G401.6 (cell line): ENCODE measurements around the gene SAP130.
"Not testable (repeated sequence)": the region's sequence is repeated elsewhere in the genome, so short reads cannot be mapped to it uniquely, and the experiment has no call there.

Experiments
- FAIRE-seq: peaks from 2 replicates; lab custom pipeline; 2012; peaks lifted over from hg19 to GRCh38; lab: Jason Lieb, UNC

Gene SAP130

DNA sequence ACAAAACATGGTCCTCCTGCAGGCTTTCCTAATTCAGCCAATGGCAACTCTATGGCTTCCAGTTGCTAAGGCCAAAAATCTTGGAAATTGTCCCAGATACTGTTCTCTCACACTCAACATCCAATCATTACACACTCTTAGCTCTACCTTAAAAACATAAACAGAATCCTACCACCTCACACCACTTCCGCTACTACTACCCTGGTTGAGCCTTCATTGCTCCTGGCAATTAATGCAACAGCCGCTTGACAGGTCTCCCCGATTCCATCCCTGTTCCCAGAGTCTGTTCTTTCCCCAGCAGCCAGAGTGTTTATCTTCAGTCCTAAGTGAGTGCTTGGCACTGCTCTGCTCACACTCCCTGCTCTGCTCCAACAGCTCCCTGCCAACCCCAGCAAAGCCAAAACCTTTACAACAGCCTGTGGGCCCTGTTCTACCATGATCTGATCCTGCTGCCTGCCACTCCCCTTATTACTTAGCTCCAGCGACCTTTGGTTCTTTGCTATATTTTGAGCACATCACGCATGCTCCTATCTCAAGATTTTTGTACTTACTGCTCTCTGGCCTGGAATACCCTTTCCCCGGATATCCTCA lies 74.6 kb downstream of the SAP130 start:
- FAIRE-seq = no peak

DNA sequence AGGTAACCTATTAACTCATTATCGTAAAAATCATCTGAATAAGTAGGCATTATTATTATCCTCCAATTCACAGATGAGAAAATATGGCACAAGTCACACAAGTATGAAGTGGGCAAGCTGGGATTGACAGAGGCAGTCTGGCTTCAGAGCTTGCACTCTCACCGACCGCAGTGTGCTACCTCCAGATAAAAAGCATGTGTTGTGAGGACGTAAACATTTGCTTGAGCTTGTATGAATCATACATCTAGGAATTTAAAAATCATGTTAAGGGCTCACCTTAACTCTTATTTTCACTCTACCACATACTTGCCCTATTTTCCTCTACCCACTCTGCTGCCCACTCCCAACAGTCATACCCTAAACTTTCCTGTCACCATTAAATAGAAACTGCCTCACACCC lies 76.8 kb downstream of the SAP130 start:
- no peak for FAIRE-seq

DNA sequence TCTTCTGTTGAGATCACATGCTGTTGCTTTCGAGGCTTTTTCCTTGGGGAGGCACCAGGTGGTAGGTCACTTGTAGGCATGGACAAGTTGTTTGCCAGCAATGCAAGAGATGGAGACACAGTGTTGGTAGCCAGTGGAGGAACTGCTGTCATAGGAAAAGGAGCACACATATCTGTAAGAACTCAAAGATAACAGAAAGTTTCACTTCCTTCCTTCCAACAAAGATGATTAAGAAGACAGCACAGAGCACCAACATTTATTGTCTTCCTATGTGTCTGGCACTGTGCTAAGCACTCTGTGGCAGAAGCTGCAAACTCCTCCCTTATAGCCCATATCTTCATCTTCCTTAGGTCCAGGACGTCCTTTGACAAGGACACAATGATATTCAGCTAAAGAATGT lies 77.6 kb downstream of the SAP130 start:
- FAIRE-seq = no peak

DNA sequence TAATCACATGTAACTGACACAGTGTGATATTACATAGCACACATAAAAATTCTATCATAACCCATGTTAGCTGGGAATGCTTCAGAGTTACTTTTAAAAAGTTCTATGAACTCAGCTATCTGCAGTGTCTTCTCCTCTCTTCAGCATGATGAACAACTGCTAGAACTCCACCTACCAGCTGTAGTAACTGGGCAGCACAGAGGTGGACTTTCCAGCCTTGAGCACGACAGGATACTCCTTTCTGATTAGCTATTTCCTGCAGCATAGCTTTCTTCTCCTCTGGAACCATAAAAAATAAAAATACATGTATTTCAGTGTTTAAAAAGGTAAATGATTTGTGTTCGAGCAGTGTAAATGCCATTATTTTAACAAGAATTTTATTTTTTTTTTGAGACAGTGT lies 82.6 kb downstream of the SAP130 start:
- FAIRE-seq = no peak

DNA sequence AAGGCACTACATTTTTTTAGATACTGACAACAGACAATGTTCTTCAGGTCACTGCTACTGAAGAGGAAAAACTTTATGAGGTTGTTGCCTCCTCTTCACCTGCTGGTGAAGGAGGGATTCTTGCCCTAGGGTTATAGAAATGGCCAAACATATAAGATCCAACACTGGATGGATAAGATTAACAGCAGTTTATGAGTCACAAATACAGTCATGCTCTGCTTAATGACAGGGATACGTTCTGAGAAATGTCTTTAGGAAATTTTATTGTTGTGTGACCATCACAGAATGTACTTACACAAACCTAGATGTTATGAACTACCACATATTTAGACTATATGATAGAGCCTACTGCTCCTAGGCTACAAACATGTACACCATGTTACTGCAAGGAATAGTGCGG lies 84.7 kb downstream of the SAP130 start:
- no peak for FAIRE-seq

DNA sequence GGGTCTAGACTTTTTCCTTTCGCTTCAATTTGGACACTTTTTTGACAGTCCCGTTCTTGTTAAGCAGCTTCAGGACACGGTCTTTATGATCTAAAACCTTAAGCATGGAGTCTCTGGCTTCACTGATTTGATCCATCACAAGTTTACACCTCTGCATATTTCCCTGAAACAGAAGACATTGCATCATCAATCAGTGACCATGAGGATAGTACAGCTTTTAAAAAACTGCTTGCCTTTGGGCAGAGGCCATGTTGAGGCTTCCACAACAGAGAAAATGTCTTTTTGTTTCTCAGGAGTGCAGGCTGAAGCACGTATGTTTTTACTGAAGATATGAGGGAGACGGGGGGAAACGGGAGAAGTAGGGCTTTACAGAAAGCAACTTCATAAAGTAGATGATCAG lies 85.9 kb downstream of the SAP130 start:
- no peak for FAIRE-seq

DNA sequence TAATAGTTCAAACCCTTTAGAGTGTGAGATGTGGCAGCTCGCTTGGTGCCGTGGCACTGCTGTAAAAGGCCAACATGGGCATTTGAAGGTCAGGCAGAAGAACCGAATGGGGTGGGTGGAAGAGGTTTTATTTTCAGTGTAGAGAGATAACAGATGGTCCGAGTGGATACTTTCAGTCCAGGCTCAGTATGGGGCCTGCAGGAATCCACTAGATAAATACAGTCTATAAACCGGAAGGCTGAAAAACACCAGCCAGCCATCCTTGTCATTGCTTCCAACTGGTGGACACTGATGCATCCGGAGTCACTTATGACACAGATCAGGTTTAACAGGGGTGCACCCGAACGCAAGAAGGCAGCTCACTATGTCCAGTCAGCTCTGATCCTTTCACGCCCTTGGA lies 86.4 kb downstream of the SAP130 start:
- FAIRE-seq = no peak

DNA sequence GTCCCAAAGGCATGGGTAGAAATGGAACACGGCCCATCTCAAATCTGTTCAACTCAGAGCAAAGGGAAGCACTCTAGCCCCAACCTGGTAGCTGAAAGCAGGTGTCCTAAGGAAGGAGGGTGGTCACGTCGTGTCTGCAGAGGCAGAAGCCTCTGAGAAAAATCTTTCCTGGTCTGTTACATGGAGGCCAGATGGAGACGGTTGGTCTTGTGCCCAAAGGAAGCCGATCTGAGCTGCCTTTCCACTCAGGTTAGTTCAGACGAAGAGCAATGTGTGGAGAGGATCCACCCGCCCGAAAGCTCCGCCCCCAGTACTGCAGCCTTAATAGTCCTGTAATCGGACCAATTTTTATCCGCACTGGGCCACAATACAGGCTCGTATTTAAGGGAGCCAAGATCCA lies 87.2 kb downstream of the SAP130 start:
- FAIRE-seq = no peak

DNA sequence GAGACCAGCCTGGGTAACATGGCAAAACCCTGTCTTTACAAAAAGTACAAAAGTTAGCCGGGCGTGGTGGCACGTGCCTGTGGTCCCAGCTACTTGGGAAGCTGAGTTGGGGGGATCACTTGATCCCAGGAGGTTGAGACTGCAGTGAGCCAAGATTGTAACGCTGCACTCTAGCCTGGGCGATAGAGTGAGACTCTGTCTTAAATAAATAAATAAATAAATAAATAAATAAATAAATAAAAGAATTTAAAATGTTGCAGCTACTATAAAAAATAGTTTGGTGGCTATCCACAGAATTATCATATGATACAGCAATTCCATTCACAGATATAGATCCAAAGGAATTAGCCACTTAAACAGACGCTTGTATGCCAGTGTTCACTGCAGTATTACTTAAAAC lies 92.5 kb downstream of the SAP130 start:
- FAIRE-seq = no peak

DNA sequence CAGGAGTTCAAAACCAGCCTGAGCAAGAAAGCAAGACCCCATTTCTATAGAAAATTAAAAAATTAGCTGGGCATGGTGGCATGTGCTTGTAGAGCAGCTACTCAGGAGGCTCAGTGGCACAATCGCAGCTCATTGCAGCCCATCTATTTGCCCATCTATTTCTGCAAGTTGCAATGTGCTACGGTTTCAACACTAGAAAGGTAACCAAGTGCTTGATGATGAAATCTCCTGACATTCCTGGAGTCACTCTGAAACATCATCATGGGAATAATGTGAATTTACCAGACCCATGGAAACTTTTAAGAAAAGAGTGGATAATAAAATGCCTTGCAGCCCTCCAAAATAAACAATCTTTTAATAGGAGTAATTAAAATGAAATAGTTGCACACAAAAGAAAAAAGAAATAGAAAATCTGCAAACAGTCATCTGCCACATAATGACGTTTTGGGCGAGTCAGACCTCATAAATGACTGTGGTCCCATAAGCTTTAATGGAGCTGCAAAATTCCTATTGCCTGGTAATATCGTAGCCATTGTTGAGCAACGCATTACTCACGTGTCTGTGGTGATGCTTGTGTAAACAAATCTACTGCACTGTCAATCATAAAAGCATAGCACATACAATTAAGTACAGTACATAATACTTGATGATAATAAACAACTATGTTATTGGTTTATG lies 95.5 kb downstream of the SAP130 start:
- no peak for FAIRE-seq

DNA sequence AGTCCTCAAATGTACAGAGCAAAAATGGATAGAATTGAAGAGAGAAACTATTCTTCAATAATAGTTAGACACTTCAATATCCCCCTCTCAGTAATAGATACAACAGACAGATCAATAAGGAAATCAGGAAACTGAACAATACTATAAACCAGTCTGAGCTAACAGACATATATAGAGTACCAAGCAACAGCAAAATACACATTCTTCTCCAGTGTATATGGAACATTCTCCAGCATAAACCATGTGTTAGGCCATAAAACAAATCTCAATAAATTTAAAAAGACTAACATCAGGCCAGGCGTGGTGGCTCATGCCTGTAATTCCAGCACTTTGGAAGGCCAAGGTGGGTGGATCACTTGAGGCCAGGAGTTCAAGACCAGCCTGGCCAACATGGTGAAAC lies 98.4 kb downstream of the SAP130 start:
- FAIRE-seq = no peak

DNA sequence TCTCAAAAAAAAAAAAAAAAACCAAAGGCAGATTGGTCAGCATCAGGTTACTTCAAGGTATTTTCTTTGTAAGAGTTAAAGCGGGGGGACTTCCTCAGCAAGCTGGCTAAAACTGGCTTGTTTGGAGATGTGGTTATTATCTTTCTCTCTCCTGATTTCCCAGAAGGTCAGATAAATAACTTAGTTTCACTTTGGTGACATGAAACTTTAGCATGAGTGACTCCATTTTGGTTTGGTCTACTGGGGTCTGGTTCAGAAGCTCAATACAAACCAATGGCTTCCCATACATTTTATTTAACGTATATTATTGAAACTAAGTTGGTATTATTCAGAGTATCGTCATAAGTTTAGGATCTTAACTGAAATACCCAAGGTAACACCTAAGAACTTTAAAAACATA lies 100.5 kb downstream of the SAP130 start:
- no peak for FAIRE-seq

DNA sequence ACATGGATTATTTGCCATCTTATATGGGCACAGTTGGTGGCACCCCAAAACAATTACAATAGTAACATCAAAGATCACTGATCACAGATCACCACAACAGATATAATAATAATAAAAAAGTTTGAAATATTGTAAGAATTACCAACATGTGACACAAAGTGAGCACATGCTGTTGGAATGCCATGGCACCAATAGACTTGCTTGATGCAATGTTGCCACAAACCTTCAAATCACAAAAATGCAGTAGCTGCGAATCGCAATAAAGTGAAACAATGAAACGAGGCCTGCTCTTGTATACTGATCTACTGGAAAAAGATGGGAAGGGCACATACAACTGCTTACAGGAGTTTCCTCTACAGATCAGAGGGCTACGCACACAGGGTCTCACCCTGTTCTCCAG lies 109.9 kb downstream of the SAP130 start:
- no peak for FAIRE-seq

DNA sequence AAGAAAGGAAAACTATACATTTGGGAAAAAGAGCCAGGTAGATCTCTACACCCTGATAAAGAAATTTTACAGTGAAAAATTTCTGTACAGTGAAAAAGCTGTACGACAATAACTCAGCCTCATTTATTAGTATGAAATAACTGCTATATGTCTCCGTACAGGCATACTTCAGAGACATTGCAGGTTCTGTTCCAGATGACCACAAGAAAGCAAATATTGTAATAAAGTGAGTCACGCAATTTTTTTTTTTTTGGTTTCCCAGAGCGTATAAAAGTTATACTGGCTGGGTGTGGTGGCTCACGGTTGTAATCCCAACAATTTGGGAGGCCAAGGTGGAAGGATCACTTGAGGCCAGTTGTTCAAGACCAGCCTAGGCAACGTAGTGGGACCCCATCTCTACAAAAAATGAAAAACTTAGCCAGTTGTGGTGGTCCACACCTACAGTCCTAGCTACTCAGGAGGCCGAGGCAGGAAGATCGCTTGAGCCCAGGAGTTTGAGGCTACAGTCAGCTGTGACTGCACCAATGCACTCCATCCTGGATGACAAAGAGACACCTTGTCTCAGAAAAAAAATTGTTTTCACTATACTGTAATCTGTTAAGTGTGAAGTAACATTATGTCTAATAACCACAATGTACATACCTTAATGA lies 113.9 kb downstream of the SAP130 start:
- FAIRE-seq = no peak

DNA sequence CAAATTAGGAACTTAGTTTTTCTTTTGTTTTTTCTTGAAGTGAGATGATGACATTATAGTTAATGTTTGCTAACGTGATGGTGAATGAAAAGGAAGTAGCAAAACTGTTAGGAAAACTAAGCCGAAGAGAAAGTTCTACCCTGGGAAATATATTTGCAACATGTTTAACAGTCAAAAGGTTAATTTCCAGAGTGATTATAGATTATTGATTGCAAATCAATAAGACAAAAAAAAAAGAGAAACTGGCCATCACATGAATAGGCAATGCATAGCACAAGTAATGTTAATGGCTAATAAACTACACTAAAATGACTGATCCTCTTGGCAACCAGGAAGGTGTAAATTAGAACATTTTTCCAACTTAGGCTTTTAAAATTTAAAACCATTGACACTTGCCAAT lies 116.1 kb downstream of the SAP130 start:
- no peak for FAIRE-seq

DNA sequence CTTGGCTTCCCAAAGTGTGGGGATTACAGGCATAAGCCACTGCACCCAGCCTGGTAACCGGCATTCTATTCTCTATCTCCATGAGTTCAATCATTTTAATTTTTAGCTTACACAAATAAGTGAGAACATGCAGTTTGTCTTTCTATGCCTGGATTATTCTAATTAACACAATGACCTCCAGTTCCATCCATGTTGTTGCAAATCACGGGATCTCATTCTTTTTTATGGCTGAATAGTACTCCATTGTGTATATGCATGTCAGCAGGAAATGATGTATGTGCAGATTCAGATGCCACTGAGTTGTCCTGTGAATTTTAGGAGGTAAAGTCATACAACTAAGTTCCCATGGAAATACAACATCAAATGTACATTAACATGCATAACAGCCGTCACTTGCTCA lies 117.4 kb downstream of the SAP130 start:
- FAIRE-seq = no peak

DNA sequence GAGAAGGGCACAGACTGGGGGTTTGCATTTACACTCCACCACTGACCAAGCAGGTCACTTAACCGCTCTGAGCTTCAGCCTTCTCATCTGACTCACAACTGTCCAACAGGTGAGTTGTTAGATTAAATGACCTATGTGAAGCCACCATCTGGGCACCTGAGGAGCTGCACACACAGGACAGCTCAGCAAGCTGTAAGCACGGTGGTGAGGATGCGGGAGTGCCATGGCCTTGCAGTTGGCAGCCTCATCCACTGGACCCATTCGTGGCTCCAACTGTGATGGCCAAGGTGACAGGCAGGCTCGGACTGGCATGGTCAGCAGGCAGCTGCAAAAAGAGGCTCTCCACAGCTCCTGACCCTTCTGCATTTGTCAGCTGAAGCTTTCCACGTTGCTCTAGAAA lies 118.8 kb downstream of the SAP130 start:
- FAIRE-seq = no peak

DNA sequence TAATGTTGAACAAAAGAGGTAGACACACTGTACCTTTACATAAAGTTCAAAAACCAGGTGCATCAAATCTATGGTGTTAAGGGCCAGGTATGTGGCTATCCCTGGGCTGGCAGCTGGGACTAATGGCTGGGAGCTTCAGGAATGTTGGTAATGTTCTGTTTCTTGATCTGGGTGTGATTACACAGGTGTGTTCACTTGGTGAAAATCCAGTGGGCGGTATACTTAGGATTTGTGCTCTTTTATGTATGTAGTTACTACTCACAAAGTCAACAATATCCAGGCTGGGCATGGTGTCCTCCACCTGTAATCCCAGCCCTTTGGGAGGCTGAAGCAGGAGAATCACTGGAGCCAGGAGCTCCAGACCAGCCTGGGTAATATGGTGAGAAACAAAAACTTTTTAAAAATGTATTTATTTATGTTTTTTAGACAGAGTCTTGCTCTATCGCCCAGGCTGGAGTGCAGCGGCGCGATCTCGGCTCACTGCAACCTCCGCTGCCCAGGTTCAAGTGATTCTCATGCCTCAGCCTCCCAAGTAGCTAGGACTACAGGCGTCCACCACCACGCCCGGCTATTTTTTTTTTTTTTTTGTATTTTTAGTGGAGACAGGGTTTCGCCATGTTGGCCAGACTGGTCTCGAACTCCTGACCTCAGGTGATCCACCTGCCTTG lies 120.0 kb downstream of the SAP130 start:
- FAIRE-seq = not testable (repeated sequence)

DNA sequence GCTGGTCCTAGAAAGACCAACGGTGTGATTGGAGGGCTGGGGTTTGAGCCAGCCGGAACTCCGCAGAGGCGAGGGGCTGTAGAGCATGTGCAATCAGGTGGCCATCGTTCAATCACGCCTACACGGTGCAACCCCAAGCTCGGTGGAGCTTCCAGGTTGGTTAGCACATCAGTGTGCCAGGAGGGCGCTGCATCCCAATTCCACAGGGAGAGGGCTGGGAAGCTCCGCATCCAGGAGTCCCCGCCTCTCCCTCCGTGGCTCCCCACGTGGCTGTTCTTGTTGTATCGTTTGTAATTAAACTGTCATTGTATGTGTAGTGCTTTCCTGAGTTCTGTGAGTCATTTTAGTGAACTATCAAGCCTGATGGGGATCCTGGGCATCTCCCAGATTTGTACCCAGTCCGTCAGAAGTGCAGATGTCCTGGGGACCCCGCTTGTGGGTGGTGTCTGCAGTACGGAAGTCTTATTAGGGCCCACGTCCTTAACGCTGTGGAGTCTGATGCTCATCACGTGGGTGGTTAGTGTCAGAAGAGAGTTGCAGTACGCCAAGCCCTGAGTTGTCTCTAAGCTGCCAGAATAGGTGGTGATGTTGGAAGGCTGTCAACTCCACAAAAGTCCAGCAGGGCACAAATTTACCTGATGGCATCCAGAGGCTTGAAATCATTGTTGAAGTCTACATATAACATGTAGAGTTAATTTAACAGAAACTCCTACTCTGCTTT lies 121.5 kb downstream of the SAP130 start:
- no peak for FAIRE-seq

DNA sequence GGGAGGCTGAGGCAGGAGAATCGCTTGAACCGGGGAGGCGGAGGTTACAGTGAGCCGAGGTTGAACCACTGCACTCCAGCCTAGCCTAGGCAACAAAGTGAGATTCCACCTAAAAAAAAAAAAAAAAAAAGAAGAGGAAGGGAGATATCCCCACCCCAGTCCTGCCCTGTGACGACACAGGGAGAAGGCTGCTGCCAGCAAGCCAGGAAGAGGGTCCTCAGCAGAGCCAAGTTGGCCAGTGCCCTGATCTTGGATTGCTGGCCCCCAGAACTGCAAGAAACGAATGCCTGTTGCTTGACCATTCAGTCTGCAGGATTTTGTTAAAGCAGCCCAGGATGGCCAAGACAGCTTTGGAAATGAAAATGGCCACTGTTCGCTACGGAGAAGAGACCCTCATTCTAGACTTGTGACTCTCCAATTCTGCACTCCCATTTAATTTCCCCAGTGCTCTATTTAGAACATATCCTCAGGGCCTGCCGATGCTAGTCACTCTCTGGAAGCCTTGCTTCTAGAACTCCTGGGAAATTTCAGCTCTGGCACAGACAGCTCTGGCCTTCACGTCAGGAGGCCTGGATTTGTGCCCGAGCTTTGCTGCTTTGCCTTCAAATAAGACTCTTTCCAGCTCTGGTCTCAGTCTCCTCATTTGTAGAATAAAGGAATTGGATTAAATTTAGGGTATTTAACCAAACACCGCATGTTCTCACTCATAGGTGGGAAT lies 126.4 kb downstream of the SAP130 start:
- FAIRE-seq = no peak

DNA sequence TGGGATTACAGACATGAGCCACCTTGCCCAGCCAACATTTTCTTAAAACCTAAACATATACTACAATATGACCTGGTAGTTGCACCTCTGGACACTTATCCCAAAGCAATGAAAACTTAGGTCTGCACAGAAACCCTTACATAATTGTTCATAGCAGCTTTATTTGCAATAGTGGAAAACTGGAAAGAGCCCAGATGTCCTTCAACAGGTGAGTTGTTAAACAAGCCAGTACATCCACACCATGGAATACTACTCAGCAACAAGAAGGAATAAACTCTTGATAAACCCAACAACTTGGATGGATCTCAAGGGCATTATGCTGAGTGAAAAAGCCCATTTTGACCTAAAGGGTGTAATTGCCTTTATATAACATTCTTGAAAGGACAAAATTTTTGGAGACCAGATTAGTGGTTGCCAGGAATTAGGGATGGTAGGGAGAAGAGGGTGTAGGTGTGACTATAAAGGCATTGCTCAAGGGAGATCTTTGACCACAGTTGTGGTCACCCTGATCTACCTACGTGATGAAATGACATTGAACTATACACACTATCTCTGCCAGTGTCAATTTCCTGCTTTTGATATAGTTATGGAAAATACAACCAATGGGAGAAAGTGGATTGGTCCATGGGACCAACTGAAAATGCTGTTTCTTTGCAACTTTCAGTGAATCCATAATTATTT lies 130.2 kb downstream of the SAP130 start:
- no peak for FAIRE-seq

DNA sequence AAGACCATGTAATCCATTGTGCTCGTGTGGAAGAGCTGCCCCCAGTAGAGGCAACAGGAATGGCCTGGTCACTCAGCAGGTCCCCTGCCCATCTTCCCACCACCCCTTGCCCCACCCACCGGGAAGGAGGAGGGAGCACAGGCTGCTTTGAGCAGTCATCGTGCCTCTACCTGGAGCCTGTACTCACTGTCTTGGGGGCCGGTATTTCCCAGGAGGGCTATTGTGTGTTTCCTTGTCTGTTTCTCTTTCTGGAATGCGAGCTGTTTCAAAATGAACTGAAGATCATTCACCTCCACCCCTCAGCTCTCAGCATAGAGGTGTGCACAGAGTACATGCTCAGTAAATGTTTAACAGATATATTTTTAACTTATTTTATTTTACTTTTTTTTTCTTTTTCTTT lies 134.4 kb downstream of the SAP130 start:
- no peak for FAIRE-seq
